Breast epithelium (tissue), 3 donors: Measurements from ENCODE around the gene APOL6.

Source experiments
- POLR2A ChIP-seq: fragments of 450-650 bp; IDR thresholded peaks from one replicate; pipeline ENCODE4 v1.6.1; 2016; ENCODE audit warnings: antibody characterized with exemption, mild to moderate bottlenecking, moderate library complexity
- POLR2AphosphoS5 ChIP-seq, 3 donors: sonication (generic); formaldehyde crosslinking; IDR thresholded peaks; one replicate each; pipeline ENCODE4 v1.6.1; 2017; ENCODE audit warnings: antibody characterized with exemption in 3 of 3
- TF ChIP-seq, protein P1 (sequence below), 3 donors: fragments of 450-650 bp; IDR thresholded peaks; one replicate each; pipeline ENCODE4 v1.5.1; 2016 to 2017; ENCODE audit warnings: antibody characterized with exemption in 3 of 3, mild to moderate bottlenecking in 3 of 3, moderate library complexity in 3 of 3

DNA sequence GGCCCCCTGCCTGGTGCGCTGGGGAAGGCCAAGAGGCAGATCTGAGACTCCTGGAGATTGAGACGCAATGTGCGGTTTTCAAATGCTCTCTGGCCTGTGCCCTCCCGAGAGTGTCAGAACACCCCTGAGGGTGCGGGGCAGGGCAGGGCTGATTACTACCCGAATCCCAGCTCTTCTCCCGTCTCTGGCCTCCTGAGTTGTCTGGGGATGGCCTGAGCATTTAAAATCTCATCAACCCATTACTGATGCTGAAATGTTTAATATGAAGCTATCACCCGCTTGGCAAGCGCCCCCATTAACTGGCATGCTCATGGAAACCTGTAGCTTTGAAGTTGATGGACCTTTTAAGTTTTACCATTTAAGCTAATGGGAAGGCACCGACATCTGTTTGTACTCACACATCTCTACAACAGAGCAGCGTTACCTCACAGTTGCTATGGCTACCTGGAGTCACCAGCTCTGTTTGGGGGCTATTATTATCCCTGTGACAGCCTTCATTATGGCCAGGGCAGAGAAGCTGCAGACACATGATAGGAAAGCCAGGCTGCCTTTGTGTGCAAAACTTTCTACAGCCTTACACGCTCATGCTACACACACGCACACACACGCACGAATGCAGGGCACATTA is 27.5 kb upstream of the APOL6 start:
- TF ChIP-seq, protein P1, sequence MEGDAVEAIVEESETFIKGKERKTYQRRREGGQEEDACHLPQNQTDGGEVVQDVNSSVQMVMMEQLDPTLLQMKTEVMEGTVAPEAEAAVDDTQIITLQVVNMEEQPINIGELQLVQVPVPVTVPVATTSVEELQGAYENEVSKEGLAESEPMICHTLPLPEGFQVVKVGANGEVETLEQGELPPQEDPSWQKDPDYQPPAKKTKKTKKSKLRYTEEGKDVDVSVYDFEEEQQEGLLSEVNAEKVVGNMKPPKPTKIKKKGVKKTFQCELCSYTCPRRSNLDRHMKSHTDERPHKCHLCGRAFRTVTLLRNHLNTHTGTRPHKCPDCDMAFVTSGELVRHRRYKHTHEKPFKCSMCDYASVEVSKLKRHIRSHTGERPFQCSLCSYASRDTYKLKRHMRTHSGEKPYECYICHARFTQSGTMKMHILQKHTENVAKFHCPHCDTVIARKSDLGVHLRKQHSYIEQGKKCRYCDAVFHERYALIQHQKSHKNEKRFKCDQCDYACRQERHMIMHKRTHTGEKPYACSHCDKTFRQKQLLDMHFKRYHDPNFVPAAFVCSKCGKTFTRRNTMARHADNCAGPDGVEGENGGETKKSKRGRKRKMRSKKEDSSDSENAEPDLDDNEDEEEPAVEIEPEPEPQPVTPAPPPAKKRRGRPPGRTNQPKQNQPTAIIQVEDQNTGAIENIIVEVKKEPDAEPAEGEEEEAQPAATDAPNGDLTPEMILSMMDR (IDR thresholded peaks at IDR 0.05), result no peak
- no peak for TF ChIP-seq POLR2A
- no peak for TF ChIP-seq POLR2AphosphoS5 (IDR thresholded peaks at IDR 0.05)
